ENCODE measurements around the gene BIRC5. TPM values are rescaled to one million over a fixed set of nuclear protein-coding genes. Genes with fewer than 3 reads are reported as not detected.

BIRC5 gene
- total RNA-seq, 1 donor from 2014 or later, result 2.0 TPM

- no peak for DNase-seq (ENCODE audit: low spot score)
Observed at GRCh38 chr17:78255953-78256706, 42.1 kb downstream of the BIRC5 start.

- DNase-seq (ENCODE audit: low spot score), result no peak
Observed at GRCh38 chr17:78256707-78257591, 42.9 kb downstream of the BIRC5 start.

- no peak for DNase-seq (ENCODE audit: low spot score)
Observed at GRCh38 chr17:78257810-78258322, 43.8 kb downstream of the BIRC5 start.

GRCh38 chr17:78258323-78259191 lies 44.5 kb downstream of the BIRC5 start:
- DNase-seq (ENCODE audit: low spot score), result peak; percentile 75

DNA sequence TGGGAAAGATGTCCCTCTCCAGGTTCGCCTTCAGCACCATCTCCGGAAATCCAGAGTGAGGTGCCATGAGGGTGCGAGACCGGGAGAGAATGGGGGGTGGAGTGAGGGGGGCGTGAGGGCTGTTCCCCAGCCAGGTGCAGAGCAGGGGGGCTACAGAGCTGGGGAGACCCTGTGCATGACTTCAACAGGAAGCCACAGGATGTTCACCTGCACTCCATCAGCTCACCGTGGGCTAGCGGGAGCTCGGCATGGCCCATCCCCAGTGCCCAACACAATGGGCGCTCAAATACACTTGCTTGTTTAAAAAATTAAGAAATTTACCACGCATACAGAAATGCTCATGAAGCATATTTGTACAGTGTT lies 45.1 kb downstream of the BIRC5 start:
- DNase-seq (ENCODE audit: low spot score), result no peak

DNA sequence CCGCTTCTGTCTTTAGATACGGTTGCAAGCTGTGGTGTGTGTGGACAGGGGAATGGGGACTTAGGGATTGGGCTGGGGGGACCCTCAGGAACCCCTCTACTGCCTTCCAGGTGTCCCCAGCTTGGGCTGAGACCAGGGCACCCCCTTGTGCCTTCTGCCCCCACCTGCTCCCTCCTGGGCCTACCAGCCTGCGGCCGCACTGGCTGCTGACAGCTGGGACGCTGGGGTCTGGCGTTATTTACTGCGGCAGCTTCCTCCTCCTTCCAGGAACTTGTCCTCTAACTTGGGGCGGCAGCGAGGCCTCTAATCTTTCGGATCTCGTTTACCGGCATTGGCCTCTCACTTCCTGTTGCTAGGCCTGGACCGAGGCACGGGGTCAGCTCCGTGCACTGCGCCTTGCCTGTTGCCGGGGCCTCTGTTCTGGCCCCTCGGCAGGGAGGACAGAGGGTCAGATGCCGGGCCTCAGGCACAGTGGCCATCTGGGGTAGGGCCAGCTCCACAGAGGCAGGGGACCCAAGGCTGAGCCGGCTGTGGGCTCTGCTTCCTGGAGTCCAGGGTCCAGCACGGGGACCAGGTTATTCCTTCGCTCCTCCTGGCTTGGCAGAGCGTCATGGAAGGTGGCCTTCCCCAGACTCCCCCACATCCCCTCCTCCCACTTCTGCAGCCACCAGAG lies 49.1 kb downstream of the BIRC5 start:
- DNase-seq (ENCODE audit: low spot score), result peak; percentile 78

- DNase-seq (ENCODE audit: low spot score), result no peak
Observed at GRCh38 chr17:78263736-78264340, 49.8 kb downstream of the BIRC5 start.

DNA sequence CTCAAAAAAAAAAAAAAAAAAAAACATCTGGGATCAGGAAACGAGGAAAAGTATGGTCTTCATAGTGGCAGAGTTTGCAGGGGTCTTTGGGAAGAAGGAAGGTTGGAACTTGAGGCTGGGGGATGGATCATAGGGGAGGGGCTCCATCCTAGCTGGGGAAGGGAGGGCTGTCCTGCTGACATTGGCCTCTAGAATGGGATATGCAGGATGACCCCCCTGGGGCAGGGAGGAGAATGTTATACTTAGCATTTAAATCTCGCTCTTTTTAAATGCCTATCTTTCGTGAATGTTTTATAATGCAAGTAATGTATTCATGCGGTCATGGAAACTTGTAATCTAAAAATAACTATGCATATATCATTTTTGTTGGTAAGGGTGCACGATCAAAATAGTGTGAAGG lies 50.5 kb downstream of the BIRC5 start:
- DNase-seq (ENCODE audit: low spot score), result no peak

- no peak for DNase-seq (ENCODE audit: low spot score)
Observed at GRCh38 chr17:78265121-78265520, 51.1 kb downstream of the BIRC5 start.

DNA sequence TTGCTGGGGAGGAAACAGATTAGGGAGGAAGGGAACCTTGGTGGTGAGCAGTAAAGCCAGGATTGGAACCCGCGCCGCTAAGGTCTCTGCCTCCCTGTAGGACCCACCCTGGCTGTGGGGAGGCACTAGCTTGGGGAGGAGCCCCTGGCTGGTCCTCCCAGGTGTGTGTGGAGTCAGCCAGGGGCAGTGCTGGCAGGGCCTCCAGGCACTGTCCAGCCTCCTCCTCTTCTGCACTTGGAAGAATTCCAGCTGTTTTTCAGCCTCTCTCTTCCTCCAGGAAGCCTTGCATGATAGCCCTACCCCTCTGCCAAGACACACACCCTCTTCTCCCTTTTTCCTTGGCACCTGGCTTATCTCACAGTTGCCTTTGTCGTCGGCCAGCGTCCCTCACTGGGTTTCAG lies 52.2 kb downstream of the BIRC5 start:
- no peak for DNase-seq (ENCODE audit: low spot score)

GRCh38 chr17:78266771-78267170 lies 52.7 kb downstream of the BIRC5 start:
- DNase-seq (ENCODE audit: low spot score), result no peak

- no peak for DNase-seq (ENCODE audit: low spot score)
Observed at GRCh38 chr17:78267253-78268073, 53.4 kb downstream of the BIRC5 start.

DNA sequence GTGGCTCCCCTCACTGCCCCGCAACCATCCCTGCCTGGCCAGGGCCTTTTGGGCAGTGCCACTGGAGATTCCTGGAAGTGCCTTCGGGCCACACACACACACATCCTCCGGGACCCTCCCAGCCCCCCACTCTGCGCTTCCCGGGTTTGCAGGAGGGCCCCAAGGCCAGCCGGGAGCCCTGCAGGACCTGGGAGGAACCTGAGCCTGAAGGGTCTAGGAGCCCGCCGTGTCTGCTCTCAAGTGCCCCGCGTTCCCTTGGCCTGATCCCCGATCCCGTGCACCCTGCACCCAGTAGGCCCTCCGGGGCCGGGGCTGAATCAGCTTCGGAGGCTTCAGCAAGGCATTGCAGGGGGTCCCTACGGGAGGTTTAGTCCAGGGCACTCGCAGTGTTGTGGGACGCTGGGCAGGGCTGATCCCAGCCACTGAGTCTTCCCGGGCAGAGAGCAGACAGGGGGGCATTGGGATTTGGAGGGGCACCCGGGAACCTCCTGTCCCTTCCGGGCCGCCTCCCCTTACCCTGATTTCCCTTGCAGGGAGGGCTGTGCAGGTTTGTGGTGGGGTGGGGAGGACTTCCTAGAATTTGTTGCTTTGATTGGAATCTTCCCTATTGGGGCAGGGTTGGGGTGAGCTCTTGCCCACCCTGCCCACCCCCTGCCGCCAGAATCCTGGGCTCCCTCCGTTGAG lies 54.3 kb downstream of the BIRC5 start:
- no peak for DNase-seq (ENCODE audit: low spot score)

- no peak for DNase-seq (ENCODE audit: low spot score)
Observed at GRCh38 chr17:78268951-78269905, 55.2 kb downstream of the BIRC5 start.

GRCh38 chr17:78269955-78270381 lies 55.9 kb downstream of the BIRC5 start:
- DNase-seq (ENCODE audit: low spot score), result no peak

DNA sequence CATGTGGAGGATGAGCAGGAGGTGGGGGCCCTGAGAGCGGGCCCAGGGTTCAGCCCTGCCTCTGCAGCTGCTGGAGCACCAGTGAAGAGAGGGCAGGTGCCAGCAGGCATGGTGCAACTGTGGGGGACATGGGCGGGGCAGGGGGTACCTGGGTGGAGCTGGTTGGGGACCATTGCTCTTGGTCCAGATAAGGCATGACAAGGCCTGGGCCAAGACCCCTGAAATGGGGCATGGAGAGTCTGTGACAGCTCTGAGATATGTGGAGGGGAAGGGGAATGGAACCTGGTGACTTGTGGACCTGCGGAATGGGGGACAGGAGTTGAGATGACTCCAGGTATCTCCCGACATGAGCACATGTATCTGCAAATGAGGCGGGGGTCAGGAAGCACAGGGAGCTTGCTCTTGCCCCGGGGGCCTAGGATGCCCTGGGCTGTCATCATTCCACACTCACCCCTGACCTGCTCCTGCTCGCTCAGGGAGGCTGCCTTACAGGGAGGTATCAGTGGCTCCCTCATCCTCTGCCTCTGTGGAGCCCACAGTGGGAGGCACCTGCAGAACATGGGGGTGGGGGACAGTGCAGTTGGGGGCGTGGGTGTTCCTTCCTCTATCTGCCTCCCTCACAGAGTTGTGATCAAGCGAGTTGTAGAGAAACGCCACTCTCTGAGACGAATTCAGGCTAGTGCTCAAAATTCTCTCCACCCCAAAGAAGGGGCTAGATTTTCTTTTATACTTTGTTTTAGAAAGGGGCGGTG lies 57.5 kb downstream of the BIRC5 start:
- DNase-seq (ENCODE audit: low spot score), result no peak

DNA sequence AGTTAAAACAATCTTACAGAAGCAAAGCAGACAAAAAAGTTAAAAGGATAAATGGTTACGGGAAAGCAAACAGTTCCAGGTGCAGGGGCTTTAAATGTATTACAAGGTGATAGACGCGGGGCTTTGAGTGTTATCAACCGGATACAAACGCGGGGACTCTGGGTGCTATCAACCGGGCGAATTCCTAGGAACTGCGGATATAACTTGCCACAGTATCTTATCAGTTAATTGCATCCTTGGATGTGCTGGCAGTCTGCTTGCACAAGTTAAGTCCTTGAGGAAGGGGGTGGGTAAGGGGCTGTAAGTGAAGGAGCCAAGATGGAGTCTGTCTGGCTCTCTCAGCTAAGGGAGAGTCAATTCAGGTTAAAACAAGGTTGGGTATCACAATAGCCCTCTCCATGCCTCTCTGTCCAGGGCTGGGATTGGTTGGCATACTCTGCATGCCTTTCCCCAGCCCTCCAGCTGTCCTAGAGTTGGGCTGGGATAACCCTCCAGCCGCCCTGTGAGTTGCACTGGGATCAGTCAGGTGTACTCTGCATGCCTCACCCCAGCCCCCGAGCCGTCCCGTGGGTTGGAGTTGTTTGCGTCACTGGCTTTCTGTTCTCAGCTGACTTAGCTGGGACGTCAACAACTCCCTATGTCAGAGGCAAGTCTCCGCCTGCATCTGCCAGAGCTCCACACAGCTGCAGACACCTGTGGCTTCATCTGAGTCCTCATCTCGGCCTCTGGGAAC lies 58.3 kb downstream of the BIRC5 start:
- DNase-seq (ENCODE audit: low spot score), result peak; percentile 84
